Measurements from ENCODE around the gene SOX3.

DNA sequence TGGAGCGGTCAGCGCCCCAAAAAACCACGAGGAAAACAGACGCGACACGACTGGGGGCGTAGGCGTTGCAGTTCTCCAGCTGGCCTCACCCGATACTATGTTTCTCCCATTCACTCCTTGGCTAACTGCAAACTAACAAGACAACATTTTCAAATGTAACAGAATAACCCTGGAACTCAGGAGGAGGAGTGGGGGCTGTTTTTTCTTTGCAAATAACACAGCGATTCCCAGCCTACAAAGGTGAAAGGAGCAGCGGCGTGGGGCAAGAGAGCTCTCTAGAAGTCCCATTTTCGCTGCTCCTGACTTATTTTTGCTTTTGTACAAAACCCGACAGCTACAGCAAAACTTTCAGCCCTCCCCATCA is 1.6 kb downstream of the SOX3 start:
- TF ChIP-seq EZH2phosphoT487 (IDR thresholded peaks at IDR 0.05; ENCODE audit: insufficient read depth, low read depth): no peak
- peak; percentile 74 for TF ChIP-seq EZH2 (IDR thresholded peaks at IDR 0.05; ENCODE audit: insufficient read depth, poor library complexity, severe bottlenecking)

All from GM23248 (cell line).